ENCODE measurements around the gene RAC3. TPM values are rescaled to one million over a fixed set of nuclear protein-coding genes. Genes with fewer than 3 reads are reported as not detected.

The RAC3 gene
- polyA plus RNA-seq, 3 donors: 8.2 to 9.3 (median 8.2) TPM

DNA sequence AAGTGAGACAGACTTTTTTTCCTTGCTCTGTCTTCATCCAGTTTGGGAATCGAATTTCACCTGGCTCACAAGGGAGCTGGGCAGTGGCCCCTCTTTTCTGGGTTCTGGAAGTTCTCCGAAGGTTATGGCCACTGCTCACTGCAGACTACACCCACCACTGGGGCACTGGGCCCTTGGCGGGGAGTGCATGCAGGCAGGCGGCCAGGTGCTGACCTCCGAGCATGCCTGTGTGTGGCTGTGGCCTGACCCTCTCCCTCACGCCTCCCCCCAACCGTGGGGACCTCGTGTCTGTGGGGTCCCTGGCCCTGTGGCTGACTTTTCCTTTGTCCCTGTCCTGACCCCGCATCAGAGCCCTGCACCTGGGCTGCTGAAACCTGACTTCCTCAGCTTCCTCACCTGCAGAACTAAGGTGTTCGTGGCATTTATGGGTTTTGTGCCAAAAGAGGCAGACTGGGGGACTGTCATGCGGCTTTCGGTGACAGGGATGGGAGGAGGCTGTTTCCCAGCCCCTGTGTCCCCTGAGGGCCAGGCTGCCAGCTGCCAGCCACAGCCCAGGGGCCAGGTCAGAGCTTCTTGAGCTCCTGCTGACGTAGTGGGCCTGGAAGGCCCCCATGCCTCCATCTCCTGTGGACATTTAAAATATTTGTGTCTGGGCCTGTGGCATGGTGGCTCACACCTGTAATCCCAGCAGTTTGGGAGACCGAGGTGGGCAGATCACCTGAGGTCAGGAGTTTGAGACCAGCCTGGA is 32.6 kb upstream of the RAC3 start:
- DNase-seq (ENCODE audit: low read depth in 3 of 3, low spot score in 2 of 3): no peak

DNA sequence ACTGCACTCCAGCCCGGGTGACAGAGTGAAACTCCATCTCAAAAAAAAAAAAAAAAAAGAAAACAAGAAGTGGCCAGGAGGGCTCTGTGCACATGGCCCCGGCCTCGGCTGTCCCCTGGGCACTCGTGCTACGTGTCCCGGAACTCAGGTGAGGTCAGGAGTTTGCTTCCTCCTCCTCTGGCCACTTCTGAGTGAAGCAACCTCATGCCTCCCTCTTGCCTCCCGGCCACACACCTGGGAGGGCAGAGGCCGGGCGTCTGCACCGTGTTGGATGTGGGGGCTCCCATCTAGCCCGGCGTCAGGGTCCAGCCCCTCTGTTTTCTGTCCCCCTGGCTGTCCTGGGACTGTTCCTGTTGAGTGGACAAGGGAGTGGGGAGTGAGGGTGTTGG is 31.9 kb upstream of the RAC3 start:
- no peak for DNase-seq (ENCODE audit: low read depth in 3 of 3, low spot score in 2 of 3)

DNA sequence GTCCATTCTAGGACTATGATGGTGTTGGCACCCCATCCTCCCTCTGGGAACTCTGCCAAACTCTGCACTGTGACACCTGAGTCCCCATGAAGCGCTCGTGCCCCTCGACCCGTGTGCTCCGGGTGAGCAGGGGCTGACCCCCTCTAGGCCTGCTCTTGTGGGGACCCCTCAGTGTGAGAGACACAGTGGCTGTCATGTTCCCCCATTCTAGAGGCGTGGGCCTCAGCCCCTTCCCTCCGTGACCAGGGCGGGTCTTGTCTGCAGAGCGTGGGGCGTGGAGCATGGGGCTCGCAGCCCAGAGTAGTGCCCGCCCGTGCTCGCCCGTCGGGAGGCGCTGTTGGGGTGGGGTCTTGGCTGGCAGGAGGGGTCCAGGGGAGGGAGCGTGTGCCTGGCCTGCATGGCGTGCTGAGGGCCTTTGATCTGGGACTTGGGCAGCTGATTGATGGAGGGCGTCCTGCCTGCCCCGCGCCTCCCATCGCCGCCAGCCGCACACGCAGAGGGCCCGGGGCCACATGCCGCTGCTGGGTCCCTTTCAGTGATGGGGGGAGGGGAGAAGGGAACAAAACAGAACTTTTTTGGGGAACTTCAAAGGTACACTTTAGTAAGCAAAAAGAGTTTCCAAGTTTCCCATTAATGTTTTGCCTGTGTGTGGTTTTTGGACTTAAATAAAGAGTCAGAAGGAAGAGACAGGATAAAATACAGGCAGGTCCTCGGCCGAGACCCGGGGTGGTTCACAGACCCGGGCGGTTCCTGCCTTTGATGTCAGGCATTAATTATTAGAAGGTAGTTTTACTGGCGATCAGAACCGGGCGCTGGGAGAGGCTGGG is 31.3 kb upstream of the RAC3 start:
- DNase-seq (ENCODE audit: low read depth in 3 of 3, low spot score in 2 of 3): no peak

DNA sequence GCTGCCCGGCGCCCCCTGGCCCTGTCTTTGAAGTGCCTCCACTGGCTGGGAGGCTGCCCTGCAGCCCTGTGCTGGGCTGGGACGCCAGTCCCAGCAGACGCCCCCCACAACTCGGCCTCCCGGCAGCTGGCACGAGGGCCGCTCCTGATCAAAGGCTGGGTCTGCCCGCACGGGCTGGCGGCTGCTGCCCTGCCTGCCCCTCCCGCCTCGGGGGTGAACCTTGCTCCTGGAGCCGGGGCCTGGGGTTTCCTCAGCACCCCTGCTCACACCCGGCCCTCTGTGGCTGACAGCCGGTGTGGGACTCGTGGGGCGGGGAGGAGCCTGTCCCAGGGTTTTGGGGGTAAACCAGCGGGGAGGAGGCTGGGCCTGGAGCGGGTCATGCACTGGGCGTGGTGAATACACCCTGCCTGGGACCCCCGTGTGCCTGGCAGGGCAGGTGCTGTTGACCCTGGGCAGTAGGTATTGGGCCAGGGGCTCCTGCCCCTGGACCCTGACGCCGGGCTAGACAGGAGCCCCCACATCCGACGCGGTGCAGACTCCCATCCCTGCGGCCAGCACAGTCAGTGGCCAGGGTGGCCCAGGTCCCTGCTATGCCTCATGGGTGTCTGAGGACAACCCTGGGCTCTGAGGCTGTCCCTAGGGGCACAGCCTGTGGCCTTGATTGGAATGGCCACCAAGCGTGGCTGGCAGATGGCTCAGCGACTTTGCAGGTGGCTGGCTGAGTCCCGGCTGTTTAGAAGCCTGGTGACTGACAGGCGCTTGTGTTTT is 30.5 kb upstream of the RAC3 start:
- no peak for DNase-seq (ENCODE audit: low read depth in 3 of 3, low spot score in 2 of 3)

GRCh38 chr17:82001571-82002056 is 29.9 kb upstream of the RAC3 start:
- DNase-seq (ENCODE audit: low read depth in 3 of 3, low spot score in 2 of 3): no peak

DNA sequence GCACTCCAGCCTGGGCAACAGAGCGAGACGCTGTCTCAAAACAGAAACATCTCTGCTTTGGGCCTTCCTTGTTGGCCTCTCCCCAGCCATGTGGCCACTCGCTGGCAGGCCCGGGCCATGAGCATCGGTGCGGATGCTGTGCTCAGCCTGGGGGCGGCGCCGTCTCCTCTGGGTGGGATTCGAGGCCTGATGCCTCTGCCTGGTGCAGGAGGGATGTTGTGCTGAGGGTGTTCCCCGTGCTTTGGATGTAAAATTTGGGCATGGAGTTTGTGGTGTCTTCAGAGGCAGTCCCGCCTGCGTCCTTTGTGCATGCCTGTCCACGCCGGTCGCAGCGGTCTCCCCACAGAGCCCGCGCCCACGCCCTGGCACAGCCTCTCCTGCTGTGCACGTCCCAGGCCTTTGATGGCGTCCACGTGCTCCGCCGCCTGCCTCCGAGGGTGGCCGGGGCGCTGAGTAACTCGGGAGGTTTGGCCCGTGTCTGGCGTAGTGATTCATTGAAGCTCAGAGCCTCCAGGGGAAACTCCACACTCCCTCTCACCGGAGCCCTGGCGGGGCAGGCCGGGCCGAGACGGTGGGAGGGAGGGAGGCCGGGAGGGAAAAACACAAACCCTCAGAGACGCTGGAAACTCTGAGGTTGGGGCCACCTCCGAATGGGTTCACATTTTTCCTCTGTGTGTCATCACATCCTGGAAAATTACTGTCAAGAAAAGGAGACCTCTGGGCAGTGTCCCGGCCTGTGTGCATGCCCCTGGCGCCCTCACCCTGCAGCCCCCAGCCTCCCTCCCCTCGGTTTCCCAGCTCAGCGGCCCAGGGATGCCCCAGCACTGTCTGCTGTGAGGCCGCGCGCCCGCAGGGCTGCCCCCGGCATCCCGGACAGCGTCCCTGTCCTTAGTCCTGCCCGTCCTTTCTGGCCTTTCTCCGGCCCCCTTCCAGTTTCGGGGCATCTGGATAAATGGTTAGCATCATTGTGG is 27.8 kb upstream of the RAC3 start:
- no peak for DNase-seq (ENCODE audit: low read depth in 3 of 3, low spot score in 2 of 3)

DNA sequence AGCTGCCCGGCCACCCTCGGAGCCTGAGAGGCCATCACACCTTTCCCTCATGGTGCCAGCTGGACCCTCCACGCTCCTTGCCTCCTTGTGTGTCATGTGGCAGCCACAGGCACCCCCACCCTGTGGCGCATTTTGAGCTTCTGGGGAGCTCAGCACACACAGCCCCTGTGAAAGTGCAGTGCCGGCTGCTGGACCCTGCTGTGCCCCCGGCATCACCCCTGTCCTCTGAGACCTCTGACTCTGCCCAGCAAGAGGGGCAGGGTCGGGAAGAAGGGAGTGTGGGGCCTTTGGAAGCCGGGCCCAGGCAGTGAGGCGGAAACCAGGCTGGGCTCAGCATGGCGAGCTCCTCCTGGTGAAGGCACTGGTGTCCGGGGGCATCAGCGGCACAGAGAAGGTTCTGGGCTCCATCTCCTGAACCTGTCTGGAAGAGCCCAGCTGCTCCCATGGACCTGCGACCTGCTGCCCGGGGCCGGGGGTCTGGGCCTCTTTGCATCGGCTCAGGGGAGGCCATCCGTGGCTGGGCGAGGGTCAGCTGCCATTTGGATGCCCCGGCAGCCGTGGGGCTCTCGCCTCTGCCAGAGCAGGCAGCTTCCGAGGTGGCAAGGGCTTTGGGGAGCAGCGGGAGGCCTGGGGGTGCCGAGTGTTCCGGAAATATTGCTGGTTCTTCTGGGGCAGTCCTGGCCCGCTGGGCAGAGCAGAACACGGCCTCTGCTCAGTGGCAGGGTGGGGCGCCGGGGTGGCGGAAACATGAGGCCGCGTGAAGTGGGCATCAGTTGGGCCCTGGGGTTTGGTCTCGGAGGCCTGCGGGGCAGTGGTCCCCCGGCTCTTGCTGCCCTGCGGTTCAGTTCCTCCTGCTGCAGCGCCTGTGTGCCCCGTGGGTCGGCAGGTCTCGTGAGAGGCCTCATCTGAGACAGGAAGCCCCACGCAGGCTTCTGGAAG is 26.7 kb upstream of the RAC3 start:
- no peak for DNase-seq (ENCODE audit: low read depth in 3 of 3, low spot score in 2 of 3)

DNA sequence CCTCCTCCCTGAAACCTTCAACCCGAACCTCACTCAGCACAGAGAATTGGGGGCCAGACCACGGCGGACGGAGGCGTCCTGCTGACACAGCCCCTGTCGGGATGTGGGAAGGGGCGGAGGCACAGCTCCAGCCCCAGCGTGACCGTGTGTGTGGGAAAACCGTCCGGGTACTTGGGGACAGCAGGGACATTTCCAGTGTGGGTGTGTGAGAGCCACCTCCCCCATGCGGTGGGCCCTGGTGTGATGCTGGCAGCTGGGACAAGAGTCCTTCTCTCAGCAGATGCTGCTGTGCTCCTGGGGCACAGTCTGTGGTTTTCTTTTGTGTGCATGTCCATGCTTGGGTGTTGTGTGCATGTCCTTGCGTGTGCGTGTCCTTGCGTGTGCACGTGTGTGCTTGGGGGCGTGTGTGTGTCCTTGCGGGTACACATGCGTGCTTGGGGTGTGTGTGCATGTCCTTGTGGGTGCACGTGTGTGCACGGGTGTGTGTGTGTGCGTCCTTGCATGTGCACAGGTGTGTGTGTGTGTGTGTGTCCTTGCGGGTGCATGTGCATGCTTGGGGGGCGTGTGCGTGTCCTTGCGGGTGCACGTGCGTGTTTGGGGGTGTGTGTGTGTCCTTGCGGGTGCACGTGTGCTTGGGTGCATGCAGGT is 25.7 kb upstream of the RAC3 start:
- DNase-seq (ENCODE audit: low read depth in 3 of 3, low spot score in 2 of 3): no peak

- no peak for DNase-seq (ENCODE audit: low read depth in 3 of 3, low spot score in 2 of 3)
Observed at GRCh38 chr17:82006468-82007227, 24.8 kb upstream of the RAC3 start.

GRCh38 chr17:82007228-82007494 is 24.3 kb upstream of the RAC3 start:
- DNase-seq (ENCODE audit: low read depth in 3 of 3, low spot score in 2 of 3): no peak

DNA sequence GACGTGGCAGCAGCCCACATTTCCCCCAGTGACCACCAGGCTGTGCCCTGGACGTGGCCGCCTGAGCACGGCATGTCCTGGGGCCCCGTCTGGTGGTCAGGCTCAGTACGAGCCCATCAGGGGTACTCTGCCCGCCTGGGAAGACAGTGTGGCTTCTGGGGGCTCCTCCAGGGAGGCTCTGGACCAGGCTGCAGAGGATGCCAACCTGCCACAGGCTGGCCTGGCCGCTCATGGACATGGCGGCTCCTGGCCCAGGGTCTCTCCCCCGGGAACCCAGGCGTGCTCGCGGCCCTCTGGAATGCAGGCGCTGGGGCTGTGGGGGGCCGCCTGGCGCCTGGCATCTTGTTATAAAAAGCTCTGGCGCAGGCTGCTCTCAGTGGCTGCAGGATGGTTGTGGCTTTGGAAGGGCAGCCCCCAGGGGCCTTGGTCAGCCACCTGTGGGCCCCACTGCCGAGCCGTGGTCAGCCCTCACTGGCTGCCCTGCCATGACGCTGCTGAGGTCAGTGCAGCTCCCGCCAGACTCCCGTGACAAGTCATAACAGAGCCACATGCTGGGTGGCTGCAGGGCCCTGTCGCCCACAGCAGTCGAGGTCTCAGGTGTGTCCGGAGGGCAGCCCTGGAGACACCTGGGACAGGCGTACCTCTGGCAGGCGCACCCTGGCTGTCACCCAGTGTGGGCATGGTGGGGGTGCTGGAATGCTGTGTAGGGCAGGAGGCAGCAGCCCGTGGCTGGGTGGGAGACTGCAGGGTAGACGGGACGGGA is 23.8 kb upstream of the RAC3 start:
- no peak for DNase-seq (ENCODE audit: low read depth in 3 of 3, low spot score in 2 of 3)

- no peak for DNase-seq (ENCODE audit: low read depth in 3 of 3, low spot score in 2 of 3)
Observed at GRCh38 chr17:82008258-82008940, 23.1 kb upstream of the RAC3 start.

GRCh38 chr17:82008941-82009405 is 22.5 kb upstream of the RAC3 start:
- no peak for DNase-seq (ENCODE audit: low read depth in 3 of 3, low spot score in 2 of 3)

- no peak for DNase-seq (ENCODE audit: low read depth in 3 of 3, low spot score in 2 of 3)
Observed at GRCh38 chr17:82009413-82009812, 22.1 kb upstream of the RAC3 start.

- DNase-seq (ENCODE audit: low read depth in 3 of 3, low spot score in 2 of 3): no peak
Observed at GRCh38 chr17:82010575-82011525, 20.6 kb upstream of the RAC3 start.

Data from right renal cortex interstitium (tissue), 3 donors.